Keratinocyte (primary cell): Measurements from ENCODE around the gene CEACAM21.

Source experiments
- EZH2 ChIP-seq: IDR thresholded peaks from one replicate; pipeline ENCODE4 v1.6.1; 2012; ENCODE audit warnings: inconsistent platforms, mild to moderate bottlenecking, low read length, moderate library complexity
- TF ChIP-seq, protein P1 (sequence below), 3 experiments: IDR thresholded peaks in 1 of 3; conservative IDR thresholded peaks in 1 of 3; optimal IDR thresholded peaks in 1 of 3; 2 replicates in 2 of 3; 3 replicates in 1 of 3; pipeline versions ENCODE3 to v1.5.1; 2011; ENCODE audit warnings: low read length in 3 of 3, mild to moderate bottlenecking in 3 of 3, moderate library complexity in 2 of 3, control low read depth in 1 of 3, inconsistent platforms in 1 of 3; ENCODE audit not compliant: insufficient read depth in 2 of 3; ENCODE audit errors: extremely low read depth in 1 of 3

DNA sequence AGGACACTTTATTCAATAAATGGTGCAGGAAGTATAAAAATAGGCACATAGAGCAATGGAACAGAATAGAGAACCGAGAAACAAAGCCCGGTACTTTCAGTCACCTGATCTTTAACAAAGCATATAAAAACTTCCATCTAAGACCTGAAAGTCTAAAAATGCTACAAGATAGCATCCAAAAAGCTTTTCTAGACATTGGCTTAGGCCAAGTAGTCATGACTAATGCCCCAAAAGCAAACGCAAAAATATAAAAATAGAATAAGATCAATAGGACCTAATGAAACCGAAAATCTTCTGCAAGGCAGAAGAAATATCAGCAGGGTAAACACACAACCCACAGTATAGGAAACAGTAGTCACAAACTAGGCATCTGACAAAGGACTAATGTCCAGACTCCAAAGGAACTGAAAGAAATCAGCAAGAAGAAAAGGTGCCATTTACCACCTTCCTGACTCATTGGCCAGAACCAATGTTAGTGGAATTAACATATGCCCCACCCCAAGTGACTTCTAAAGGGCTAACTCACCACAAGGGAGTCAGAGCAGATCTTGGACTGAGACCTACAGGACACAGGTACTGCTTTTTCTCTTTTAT is 40.8 kb upstream of the CEACAM21 start:
- TF ChIP-seq, protein P1, sequence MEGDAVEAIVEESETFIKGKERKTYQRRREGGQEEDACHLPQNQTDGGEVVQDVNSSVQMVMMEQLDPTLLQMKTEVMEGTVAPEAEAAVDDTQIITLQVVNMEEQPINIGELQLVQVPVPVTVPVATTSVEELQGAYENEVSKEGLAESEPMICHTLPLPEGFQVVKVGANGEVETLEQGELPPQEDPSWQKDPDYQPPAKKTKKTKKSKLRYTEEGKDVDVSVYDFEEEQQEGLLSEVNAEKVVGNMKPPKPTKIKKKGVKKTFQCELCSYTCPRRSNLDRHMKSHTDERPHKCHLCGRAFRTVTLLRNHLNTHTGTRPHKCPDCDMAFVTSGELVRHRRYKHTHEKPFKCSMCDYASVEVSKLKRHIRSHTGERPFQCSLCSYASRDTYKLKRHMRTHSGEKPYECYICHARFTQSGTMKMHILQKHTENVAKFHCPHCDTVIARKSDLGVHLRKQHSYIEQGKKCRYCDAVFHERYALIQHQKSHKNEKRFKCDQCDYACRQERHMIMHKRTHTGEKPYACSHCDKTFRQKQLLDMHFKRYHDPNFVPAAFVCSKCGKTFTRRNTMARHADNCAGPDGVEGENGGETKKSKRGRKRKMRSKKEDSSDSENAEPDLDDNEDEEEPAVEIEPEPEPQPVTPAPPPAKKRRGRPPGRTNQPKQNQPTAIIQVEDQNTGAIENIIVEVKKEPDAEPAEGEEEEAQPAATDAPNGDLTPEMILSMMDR (optimal IDR thresholded peaks at IDR 0.05 in 1 of 3, IDR thresholded peaks at IDR 0.05 in 1 of 3, conservative IDR thresholded peaks at IDR 0.05 in 1 of 3; ENCODE audit: extremely low read depth in 1 of 3, insufficient read depth in 2 of 3, low read length in 3 of 3), result no peak
- no peak for TF ChIP-seq EZH2
